Stimulated activated CD4-positive, alpha-beta T cell treated with anti-CD3 and anti-CD28 coated beads, TNF-alpha, amount 100 ng/mL, for 48 hours (primary cell): Measurements from ENCODE around the gene RPL13.

Experiments used
- DNase-seq, 3 donors: peaks; one replicate each; pipeline ENCODE4 v3.0.0-alpha.2; 2020; ENCODE audit warnings: low read depth in 3 of 3

RPL13 gene

DNA sequence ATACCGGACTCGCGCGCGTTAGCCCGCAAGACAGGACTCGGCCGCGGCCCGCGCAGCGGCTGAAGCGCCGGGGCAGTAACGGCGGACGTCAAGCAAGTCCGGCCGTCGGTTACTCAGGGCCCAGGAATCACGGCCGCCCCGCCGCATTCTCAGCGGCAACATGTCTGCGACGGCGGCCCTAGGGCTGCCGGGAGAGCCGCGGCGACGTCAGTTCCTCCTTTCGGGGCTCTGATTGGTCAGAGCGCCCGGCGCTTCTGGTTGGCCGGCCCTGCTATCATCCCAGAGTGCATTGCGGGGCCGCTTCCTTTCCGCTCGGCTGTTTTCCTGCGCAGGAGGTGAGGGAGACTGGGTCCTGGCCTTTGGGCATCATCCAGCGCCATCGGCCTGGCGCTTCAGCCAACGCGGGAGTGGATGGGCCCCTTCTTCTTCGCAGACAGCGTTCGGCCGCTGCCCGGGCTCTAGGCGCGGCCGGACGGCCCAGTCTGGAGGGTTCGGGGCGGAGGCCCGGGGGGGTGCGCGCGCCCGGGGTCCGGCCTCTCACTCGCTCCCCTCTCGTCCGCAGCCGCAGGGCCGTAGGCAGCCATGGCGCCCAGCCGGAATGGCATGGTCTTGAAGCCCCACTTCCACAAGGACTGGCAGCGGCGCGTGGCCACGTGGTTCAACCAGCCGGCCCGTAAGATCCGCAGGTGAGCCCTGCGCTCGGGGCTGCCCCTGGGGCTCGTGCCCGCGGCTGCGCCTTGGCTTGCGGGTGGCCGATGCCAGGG lies at the start of gene RPL13:
Gene RPL13, plus strand, starts transcription at position 305 of the 764 bp plus-strand sequence. Its CDS starts 278 bp downstream, at position 583.
- peak; percentile 89 to 90 (median 90) for DNase-seq

DNA sequence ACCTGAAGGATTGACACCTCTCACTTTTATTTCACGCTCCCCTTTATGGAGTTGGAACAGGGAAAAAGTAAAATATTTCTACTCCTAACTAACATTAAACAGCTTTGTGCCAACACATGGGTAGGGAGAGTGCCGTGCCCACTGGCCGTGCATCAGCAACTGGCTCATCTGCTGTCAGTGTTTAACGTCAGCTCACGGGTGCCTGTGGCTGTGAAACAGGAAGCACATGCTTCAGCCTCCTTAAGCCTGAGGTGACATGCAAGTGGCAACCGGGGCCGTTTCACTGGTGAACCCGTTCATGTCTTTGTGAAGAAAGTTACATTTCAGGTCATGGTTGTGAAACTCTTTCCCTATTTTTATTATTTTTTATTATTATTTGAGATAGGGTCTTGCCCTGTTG lies 49.1 kb upstream of the RPL13 start:
- no peak for DNase-seq

DNA sequence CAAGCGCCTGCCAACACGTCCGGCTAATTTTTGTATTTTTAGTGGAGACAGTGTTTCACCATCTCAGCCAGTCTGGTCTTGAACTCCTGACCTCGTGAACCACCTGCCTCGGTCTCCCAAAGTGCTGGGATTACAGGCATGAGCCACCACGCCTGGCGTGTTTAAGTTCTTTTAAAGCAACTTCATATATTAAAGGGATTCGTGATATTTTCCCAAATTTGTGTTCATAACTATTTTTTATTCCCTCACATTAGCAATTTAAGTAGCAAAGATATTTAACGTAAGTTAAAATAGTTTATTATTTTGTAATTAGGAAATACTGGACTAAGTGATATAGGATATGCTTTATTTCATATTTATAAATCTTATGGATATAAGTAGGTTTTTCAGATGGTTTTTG lies 48.0 kb upstream of the RPL13 start:
- no peak for DNase-seq

DNA sequence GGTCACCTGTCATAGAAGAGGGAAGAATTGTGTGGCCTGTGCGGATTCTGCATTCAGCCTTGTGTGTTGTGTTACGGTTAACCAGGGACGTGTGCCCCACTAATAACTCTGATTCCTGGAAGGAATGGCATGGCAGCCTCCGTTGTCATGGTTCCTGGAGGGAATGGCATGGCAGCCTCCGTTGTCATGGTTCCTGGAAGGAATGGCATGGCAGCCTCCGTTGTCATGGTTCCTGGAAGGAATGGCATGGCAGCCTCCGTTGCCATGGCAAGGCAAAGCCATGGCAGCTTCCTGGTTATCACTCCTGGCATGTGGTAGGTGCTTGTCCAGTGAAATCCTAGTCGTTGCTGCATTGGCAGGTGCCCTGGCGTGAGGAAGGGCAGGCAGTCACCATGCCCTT lies 43.4 kb upstream of the RPL13 start:
- no peak for DNase-seq

DNA sequence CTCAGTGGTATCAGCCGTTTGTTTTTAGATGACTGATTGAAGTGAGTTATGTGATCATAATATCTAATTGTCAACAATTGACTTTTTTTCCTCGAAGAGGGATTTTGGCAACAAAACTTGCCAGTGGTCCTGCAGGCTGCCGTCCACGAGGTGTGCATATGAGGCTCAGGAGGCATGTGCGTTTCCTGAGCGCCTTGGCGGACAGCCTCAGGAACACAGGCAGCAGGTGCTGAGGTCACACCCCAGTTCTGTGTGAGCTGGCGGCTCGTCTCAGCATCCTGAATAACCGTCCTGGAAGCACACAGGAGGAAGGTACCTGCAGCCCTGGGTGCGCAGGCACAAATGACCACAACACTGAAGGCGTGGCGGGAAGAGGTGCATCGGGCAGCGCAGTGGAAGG lies 40.6 kb upstream of the RPL13 start:
- no peak for DNase-seq

DNA sequence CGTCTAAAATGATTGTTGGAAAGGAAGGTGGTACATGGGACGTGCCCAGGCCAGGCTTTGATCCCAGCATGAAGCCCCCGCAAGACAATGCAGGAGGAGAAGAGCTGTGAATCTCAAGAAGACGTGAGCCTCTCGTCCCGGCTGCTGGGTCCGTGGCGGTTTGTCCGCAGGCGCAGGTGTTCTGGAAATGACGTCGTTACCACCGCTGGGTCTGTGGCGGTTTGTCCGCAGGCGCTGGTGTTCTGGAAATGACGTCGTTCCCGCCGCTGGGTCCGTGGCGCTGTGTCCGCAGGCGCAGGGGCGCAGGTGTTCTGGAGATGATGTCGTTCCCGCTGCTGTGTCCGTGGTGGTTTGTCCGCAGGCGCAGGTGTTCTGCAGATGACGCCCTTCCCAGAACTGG lies 38.2 kb upstream of the RPL13 start:
- DNase-seq, result no peak

DNA sequence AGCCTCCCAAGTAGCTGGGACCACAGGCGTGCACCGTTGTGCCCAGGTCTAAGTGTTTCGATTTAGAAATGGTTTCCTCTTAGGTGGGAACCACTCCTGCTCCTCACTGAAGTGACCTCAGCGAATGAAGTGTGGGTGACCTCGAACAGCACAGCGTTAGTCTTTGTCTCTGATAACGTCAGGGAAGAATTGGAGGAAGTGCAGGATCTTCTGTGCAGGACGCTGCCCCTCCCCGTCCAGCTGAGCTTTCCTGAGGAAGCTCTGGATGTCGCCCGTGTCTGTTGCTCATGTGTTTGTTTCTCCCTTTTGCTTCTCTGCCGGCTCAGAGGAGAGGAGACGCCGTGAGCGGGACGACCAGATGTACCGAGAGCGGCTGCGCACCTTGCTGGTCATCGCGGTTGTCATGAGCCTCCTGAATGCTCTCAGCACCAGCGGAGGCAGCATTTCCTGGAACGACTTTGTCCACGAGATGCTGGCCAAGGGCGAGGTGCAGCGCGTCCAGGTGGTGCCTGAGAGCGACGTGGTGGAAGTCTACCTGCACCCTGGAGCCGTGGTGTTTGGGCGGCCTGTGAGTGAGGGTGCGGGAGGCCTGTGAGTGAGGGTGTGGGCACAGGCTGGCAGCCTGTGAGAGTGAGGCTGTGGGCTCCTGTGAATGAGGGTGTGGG lies 36.7 kb upstream of the RPL13 start:
- no peak for DNase-seq

DNA sequence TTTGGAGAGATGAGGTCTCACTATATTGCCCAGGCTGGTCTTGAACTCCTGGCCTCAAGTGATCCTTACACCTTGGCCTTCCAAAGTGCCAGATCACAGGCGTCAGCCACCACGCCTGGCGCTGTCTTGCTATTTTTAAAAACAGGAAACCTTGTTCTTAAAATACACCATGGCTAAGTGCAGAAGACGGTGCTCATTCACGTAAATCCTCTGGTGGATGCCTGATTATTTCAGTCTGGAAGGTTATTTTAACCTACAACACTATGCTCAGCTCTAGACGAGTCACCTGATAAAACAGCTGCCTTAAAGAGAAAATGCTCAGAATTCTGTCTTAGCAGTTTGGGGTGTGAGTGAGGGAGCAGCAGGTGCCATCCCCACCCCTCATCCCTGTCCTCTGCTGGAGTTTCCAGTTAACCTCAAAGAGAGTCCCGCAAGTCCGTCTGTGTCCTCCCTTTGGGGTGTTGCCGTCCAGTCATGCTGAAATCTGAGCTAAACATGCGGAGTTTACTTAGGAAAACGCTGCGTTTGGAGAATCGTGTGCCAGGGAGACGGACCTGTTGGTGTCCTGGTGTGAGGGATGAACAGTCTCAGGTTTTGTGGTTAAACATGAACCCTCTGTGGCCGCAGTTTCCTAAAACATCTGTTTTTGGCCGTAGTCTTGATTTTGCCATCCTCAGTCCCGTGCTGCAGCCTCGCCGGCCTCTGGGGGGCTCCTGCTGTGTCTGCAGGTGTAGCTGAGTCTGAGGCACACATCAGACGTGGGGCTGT lies 35.2 kb upstream of the RPL13 start:
- DNase-seq, result no peak

DNA sequence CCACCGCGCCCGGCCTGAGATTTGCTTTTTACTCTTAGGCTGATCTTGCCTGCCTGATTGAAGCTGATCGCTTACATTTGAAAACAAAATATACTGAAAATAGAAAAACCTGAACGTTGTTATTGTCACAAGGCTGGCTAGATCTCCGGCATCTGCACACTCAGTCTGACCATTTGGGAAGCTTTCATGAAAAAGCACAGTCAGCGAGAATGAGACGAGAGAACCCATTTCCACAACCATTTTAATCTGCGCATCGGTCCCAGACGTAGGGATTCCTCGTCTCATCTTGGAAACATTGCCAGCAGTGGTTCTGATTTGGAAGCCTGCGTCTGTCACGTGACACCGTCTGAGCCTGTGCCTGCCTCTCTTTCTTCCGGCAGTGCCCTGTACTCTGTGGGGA lies 31.4 kb upstream of the RPL13 start:
- DNase-seq, result no peak

DNA sequence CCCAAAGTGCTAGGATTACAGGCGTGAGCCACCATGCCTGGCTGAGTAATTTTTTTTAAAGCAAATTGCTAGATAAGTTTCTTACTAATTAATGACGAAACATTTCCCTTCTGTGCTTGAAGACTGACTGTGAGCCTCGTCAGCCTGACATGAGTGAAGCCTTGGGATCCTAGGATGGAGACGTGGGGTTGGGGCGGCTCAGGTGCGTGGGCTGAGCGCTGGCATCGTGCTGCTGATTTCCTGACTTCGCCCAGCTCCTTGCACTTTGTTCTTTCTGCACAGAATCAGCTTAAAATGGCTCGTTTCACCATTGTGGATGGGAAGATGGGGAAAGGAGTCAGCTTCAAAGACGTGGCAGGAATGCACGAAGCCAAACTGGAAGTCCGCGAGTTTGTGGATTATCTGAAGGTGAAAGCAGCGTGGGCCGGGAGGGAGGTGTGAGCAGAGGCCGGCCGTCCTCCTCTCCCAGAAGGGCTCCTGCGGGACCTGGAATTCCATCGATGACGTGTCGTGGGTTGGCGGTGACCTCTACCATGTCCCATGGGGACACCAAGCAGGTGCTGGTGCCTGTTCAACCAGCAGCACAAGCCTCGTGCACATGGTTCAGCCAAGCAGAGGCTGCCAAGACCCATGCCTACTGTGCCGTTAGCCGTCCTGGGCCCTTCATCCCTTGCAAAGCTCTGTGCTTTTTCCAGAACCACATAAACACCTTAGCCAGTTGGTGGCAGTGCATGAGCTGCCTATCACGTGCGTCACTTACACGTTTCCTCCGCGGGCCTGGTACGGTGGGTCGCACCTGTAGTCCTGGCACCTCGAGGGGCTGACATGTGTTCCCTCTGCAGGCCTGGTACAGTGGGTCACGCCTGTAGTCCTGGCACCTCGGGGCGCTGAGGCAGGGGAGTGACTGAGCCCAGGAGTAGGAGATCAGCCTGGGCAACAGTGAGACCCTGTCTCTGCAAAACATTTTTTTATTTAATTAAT lies 29.8 kb upstream of the RPL13 start:
- no peak for DNase-seq

DNA sequence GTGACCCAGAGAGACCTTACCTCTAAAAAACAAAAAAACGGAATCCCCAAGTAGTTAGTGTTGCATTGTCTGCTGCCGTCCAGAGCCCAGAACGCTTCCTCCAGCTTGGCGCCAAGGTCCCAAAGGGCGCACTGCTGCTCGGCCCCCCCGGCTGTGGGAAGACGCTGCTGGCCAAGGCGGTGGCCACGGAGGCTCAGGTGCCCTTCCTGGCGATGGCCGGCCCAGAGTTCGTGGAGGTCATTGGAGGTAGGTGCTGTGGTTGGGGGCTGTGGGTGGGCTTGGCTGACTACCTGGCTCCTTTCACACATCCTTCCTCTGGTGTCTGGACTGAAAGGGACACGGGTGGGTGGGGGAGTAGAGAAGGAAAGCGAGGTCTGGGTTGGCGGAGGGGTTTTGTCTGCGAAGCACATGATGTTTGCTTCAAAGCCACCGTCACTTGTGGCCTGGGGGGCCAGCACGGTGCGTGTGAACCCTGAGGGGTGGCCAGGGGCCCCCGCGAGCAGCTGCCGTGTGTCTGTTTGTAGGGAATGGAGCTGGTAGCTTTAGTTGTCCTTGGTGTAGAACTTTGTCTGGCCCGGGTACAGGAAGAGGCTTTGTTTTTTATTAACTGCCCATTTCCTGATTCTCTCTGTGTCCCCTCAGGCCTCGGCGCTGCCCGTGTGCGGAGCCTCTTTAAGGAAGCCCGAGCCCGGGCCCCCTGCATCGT lies 28.5 kb upstream of the RPL13 start:
- DNase-seq, result no peak

DNA sequence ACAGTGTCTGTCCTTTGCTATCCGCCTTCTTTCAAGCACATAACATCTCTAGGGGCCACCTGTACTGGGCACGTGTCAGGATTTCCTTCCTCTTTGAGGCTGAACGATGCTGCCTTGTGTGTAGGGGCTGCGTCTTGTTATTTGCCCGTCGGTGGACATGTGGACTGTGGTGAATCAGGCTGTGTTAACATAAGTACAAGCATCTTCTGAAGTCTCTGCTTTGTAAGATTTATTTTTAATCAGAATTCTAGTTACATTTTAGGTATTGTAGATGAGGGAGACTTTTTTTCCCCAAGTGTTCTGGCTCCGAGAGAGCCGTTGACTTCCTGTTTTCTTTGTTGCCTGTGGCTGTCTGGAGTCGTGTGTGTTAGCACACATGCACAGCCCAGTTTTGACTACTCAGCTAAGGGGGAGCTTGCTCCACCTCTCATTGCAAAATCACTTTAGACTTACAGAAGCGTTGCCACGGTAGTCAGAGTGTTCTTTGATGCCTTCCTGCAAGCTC lies 26.2 kb upstream of the RPL13 start:
- no peak for DNase-seq

DNA sequence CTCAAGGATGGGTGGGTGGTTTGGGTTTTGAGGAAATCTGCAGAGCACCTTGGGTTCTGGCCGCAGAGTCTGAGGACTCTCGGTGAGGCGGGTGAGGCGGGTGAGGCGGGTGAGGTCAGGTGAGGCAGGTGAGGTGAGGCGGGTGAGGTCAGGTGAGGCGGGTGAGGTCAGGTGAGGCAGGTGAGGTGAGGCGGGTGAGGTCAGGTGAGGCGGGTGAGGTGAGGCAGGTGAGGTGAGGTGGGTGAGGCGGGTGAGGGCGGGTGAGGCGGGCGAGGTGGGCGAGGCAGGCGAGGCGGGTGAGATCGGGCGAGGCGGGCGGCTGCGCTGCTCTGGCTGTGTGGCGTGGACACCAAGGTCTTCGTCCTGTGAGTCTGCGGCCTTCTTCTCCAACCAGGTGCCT lies 24.1 kb upstream of the RPL13 start:
- DNase-seq, result no peak

DNA sequence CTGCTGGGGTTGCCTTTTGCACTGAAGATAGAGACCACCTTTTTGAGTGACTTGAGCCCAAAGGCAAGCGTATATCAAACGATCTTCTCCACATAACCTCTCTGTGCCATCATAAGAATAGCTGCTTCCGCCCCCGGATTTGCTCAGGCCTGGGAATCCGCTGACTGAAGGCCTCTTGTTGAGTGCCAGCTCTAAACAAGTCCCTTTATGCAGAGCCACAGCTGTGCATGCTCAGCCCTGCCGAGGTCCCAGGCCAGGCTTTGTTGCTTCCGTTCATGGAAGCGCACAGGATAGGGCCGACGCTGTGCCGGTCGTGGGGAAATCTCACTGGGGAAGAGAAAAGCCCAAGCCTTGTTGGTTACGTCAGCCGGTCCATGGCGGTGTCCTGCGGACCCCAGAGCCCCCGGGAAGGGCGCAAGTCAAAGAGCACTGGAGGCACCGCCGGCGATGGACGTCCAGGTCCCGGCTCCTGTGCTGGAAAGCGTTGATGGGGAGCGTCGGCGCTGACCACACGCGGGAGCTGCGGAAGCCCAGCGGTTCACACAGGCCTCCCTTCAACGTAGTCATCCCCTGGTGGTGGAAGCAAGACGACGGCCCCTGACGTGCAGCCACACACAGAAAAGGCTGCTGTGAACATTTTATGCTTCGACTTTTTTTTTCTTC lies 23.5 kb upstream of the RPL13 start:
- DNase-seq, result no peak

DNA sequence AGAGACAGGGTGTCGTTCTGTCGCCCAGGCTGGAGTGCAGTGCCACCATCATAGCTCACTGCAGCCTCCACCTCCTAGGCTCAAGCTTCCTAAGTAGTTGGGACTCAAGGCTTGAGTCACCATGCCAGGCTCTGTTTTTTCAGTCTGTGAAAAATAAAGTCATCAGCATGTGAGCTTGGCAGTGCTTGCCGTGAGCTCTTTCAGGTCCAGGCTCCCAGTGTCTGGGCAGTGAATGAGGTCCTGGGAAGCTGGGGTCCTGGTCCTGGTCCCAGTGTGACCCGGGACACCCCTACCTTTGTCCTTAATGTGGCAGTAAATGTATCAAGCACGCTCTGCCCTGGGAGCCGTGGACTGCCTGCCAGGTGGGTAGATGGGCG lies 22.9 kb upstream of the RPL13 start:
- DNase-seq, result no peak

DNA sequence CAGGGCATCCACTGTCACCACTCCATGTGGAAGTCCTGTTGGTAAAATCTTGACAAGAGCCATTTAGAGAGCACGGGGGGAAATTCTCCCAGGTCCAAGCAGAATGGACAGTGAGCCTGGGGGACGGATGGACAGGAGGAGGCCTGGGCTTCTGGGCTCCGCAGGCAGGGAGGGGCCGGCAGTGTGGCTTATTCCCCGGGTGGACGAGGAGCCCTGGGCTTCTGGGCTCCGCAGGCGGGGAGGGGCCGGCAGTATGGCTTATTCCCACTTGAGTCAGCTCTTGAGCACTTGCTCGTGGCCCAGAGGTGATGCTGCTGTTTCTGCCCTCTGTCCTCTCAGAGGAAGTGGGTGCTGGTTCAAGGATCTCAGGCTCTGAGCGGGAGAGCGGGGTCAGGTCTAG lies 22.2 kb upstream of the RPL13 start:
- DNase-seq, result no peak

DNA sequence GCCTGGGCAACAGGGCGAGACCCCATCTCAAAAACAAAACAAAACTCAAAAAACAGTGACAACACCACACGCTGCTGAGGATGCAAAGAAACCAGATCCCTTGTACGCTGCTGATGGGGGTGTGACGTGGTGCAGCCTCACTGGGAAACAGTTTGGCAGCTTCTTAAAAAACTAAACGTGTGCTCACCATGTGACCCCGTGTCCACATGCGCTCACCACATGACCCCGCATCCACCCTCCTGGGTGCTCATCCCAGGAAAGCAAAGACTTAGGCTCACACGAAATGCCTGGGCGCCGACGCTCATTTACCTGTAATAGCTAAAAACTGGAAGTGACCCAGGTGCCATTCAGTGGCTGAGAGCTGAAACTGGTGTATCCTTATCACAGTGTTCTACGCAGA lies 19.9 kb upstream of the RPL13 start:
- DNase-seq, result no peak

DNA sequence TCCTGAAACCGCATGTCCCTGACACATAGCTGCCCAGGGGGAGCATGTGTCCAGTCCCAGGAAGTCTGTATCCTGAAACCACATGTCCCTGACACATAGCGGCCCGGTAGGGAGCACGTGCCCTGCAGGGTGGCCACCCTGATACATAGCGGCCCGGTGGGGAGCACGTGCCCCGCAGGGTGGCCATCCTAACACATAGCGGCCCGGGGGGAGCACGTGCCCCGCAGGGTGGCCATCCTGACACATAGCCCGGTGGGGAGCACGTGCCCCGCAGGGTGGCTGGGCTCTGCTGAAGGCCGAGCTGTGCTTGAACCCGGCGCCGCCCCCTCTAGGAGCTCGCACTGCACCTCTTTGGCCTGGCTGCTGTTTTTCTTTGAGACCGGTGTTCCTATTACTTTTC lies 18.7 kb upstream of the RPL13 start:
- no peak for DNase-seq

DNA sequence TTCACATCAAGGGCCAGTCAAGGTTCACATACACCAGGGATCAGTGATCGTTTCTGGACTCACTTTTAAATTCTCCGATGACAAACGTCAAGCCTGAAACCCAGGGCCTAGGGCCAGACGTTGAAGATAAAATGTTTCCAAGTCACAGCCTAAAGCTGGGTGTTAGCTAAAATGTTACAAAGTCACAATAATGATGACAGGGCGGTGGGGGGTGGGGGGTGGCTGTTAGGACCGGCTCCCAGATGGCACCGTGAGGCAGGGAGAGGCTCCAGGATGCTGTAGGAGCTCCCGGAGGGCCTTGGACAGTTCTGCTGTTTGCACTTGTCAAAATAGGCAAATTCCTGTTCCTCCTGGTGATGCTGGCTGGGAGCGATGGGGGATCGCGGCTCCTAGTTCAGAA lies 16.4 kb upstream of the RPL13 start:
- no peak for DNase-seq

DNA sequence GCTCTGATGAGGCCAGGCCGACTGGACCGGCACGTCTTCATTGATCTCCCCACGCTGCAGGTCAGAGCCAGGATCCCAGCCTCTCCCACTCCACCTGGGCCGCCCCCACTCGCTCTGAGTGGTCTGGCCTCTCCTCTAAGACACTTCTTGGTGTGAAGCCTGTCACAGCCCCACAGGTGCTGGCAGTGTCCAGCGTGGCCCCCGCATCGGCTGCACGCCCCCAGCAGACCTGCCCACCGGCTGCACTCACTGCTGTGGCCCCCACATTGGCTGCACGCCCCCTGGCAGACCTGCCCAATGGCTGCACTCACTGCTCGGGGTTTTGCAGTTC lies 15.8 kb upstream of the RPL13 start:
- DNase-seq, result no peak
